ENCODE measurements around the gene IMMT. TPM values are rescaled to one million over a fixed set of nuclear protein-coding genes. Genes with fewer than 3 reads are reported as not detected.

Gene IMMT
- polyA plus RNA-seq, 1 donor (not counting 4 experiments of a cell fraction or from before 2014, with no cell fraction given): 91.5 TPM

DNA sequence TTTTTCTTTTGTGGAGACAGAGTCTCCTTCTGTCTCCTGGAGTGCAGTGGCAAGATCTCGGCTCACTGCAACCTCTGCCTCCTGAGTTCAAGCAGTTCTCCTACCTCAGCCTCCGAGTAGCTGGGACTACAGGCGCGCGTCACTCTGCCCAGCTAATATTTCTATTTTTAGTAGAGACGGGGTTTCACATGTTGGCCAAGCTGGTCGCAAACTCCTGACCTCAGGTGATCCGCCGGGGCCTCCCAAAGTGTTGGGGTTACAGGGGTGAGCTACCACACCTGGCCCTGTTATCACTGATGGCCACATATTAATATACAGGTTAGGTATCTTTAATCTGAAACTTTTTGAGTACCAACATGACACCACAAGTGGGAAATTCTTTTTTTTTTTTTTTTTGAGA lies 7.4 kb upstream of the IMMT start:
- Histone ChIP-seq H3K27ac (ENCODE audit: control insufficient read depth, insufficient read depth, low read length) (no peak overlapping the region), H2AFZ (ENCODE audit: control insufficient read depth, low read length) (no peak overlapping the region), H4K20me1 (ENCODE audit: control insufficient read depth, extremely low read depth, insufficient read depth, low read length) (no peaks in the 10 kb centered on the region), H3K27me3 (ENCODE audit: control insufficient read depth, extremely low read depth, insufficient read depth, low read length) (no peaks in the 10 kb centered on the region), H3K9ac (ENCODE audit: control insufficient read depth, extremely low read depth, insufficient read depth, low read length) (no peak overlapping the region), H3K9me1 (ENCODE audit: control insufficient read depth, extremely low read depth, insufficient read depth, low read length) (no peaks in the 10 kb centered on the region), H3K9me3 (ENCODE audit: control insufficient read depth, low read depth, low read length) (no peaks in the 10 kb centered on the region), H3K4me2 (ENCODE audit: control insufficient read depth, extremely low read depth, insufficient read depth, low read depth, low read length) (no peak overlapping the region), H3K79me2 (ENCODE audit: control insufficient read depth, insufficient read depth, low read length) (peaks cover 48% of the 10 kb centered on the region), H3K4me1 (ENCODE audit: control insufficient read depth, extremely low read depth, insufficient read depth, low read length) (no peaks in the 10 kb centered on the region), H3K4me3 (ENCODE audit: control insufficient read depth in 2 of 3, extremely low read depth in 1 of 3, insufficient read depth in 2 of 3, low read depth in 1 of 3, low read length in 3 of 3) (no peak overlapping the region), H3K36me3 (ENCODE audit: control insufficient read depth in 2 of 2, extremely low read depth in 1 of 2, insufficient read depth in 2 of 2, low read length in 2 of 2) (peaks cover 5% of the 10 kb centered on the region in 2 experiments)
- dilution Hi-C loops (cut with MboI; ENCODE audit: extremely low pct_ligation_motif_present, low sequenced_read_pairs): no loop called here
- FAIRE-seq (no peak), DNase-seq (ENCODE audit: low read depth, low spot score) (no peak)
- TF ChIP-seq, protein P1, sequence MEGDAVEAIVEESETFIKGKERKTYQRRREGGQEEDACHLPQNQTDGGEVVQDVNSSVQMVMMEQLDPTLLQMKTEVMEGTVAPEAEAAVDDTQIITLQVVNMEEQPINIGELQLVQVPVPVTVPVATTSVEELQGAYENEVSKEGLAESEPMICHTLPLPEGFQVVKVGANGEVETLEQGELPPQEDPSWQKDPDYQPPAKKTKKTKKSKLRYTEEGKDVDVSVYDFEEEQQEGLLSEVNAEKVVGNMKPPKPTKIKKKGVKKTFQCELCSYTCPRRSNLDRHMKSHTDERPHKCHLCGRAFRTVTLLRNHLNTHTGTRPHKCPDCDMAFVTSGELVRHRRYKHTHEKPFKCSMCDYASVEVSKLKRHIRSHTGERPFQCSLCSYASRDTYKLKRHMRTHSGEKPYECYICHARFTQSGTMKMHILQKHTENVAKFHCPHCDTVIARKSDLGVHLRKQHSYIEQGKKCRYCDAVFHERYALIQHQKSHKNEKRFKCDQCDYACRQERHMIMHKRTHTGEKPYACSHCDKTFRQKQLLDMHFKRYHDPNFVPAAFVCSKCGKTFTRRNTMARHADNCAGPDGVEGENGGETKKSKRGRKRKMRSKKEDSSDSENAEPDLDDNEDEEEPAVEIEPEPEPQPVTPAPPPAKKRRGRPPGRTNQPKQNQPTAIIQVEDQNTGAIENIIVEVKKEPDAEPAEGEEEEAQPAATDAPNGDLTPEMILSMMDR (optimal IDR thresholded peaks at IDR 0.05 in 1 of 3, IDR thresholded peaks at IDR 0.05 in 1 of 3, conservative IDR thresholded peaks at IDR 0.05 in 1 of 3; ENCODE audit: extremely low read depth in 1 of 3, insufficient read depth in 2 of 3, low read length in 3 of 3): no peak
- no peak for TF ChIP-seq EZH2 (IDR thresholded peaks at IDR 0.05; ENCODE audit: low read length)

DNA sequence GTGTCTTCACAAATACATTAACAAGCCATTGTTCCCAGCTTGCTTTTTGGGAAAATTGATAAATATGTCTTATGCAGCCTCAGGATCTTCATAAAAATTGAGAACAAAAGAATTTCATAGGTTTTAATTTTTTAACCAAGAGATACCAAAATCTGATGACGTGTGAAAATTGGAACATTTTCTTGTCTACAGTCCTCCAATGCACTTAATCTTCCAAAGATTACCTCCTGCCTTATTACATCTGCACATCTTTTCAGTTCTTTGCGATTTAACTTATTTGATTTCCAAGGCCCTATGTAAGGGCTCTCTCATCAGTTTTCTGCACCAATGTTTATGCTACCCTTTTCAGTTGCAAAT lies 7.1 kb upstream of the IMMT start:
- Histone ChIP-seq H4K20me1 (ENCODE audit: control insufficient read depth, extremely low read depth, insufficient read depth, low read length) (no peaks in the 10 kb centered on the region), H3K36me3 (ENCODE audit: control insufficient read depth in 2 of 2, extremely low read depth in 1 of 2, insufficient read depth in 2 of 2, low read length in 2 of 2) (peaks cover 5% of the 10 kb centered on the region in 2 experiments), H3K9ac (ENCODE audit: control insufficient read depth, extremely low read depth, insufficient read depth, low read length) (no peak overlapping the region), H3K4me2 (ENCODE audit: control insufficient read depth, extremely low read depth, insufficient read depth, low read depth, low read length) (no peak overlapping the region), H3K79me2 (ENCODE audit: control insufficient read depth, insufficient read depth, low read length) (peaks cover 48% of the 10 kb centered on the region), H3K9me1 (ENCODE audit: control insufficient read depth, extremely low read depth, insufficient read depth, low read length) (no peaks in the 10 kb centered on the region), H2AFZ (ENCODE audit: control insufficient read depth, low read length) (no peak overlapping the region), H3K27me3 (ENCODE audit: control insufficient read depth, extremely low read depth, insufficient read depth, low read length) (no peaks in the 10 kb centered on the region), H3K4me3 (ENCODE audit: control insufficient read depth in 2 of 3, extremely low read depth in 1 of 3, insufficient read depth in 2 of 3, low read depth in 1 of 3, low read length in 3 of 3) (no peak overlapping the region), H3K9me3 (ENCODE audit: control insufficient read depth, low read depth, low read length) (no peaks in the 10 kb centered on the region), H3K4me1 (ENCODE audit: control insufficient read depth, extremely low read depth, insufficient read depth, low read length) (no peaks in the 10 kb centered on the region), H3K27ac (ENCODE audit: control insufficient read depth, insufficient read depth, low read length) (no peak overlapping the region)
- no peak for FAIRE-seq
- no peak for TF ChIP-seq EZH2 (IDR thresholded peaks at IDR 0.05; ENCODE audit: low read length)
- TF ChIP-seq, protein P1 (optimal IDR thresholded peaks at IDR 0.05 in 1 of 3, IDR thresholded peaks at IDR 0.05 in 1 of 3, conservative IDR thresholded peaks at IDR 0.05 in 1 of 3; ENCODE audit: extremely low read depth in 1 of 3, insufficient read depth in 2 of 3, low read length in 3 of 3): no peak
- DNase-seq (ENCODE audit: low read depth, low spot score): no peak
- dilution Hi-C loops (cut with MboI; ENCODE audit: extremely low pct_ligation_motif_present, low sequenced_read_pairs): no loop called here
